Small intestine (tissue), 16 donors: Measurements from ENCODE around the gene SOHLH1. TPM values are rescaled to one million over a fixed set of nuclear protein-coding genes. Genes with fewer than 3 reads are reported as not detected.

Experiments used
- DNase-seq, 2 donors: peaks; one replicate each; pipeline versions ENCODE4 v3.0.0 to v3.0.0-alpha.2; 2013
- FAIRE-seq: peaks from 2 replicates; lab custom pipeline; 2012; peaks lifted over from hg19 to GRCh38; lab: Jason Lieb, UNC
- H3K27ac ChIP-seq, 3 donors: one replicate each; pipeline ENCODE4 v1.5.1; 2013; ENCODE audit warnings: low read length in 2 of 3, mild to moderate bottlenecking in 2 of 3, control low read depth in 1 of 3, inconsistent platforms in 1 of 3, low read depth in 1 of 3, moderate library complexity in 1 of 3
- H3K27me3 ChIP-seq, 3 donors: one replicate each; pipeline ENCODE4 v1.6.1; 2013; ENCODE audit warnings: low read length in 3 of 3, inconsistent platforms in 1 of 3; ENCODE audit not compliant: control insufficient read depth in 3 of 3, insufficient read depth in 3 of 3
- H3K36me3 ChIP-seq, 3 donors: one replicate each; pipeline ENCODE4 v1.6.1; 2013; ENCODE audit warnings: low read length in 3 of 3, inconsistent platforms in 1 of 3, low read depth in 1 of 3, mild to moderate bottlenecking in 1 of 3, moderate library complexity in 1 of 3; ENCODE audit not compliant: control insufficient read depth in 3 of 3, insufficient read depth in 2 of 3
- H3K4me1 ChIP-seq, 3 donors: one replicate each; pipeline ENCODE4 v1.6.1; 2013; ENCODE audit warnings: low read length in 2 of 3, inconsistent platforms in 1 of 3, low read depth in 1 of 3, mild to moderate bottlenecking in 1 of 3, moderate library complexity in 1 of 3; ENCODE audit not compliant: control insufficient read depth in 3 of 3, insufficient read depth in 2 of 3
- H3K4me3 ChIP-seq, 3 donors: one replicate each; pipeline ENCODE4 v1.5.1; 2013; ENCODE audit warnings: low read length in 3 of 3, control low read depth in 1 of 3, inconsistent platforms in 1 of 3, low read depth in 1 of 3, mild to moderate bottlenecking in 1 of 3, moderate library complexity in 1 of 3
- H3K9me3 ChIP-seq, 2 donors: one replicate each; pipeline ENCODE4 v1.6.1; 2013; ENCODE audit warnings: low read depth in 1 of 2, low read length in 1 of 2; ENCODE audit not compliant: control insufficient read depth in 2 of 2, insufficient read depth in 1 of 2
- WGBS, 3 donors: extraction: QIAGEN DNeasy Blood & Tissue Kit; methylation state at CpG; one replicate each; pipeline ENCODE4 v1.1.7; 2013; 5-methylcytosine and 5-hydroxymethylcytosine counted together
- long read RNA-seq, 10 donors: transcript quantifications; one replicate each; lab custom pipeline, GENCODE V29; 2026
- polyA plus RNA-seq, 4 donors: library from polyadenylated mRNA; stranded (reverse) in 3 of 4; unstranded in 1 of 4; fragments of 200-250 nt in 3 of 4; fragments of 120-200 nt in 1 of 4; gene quantifications; one replicate each; pipeline versions ENCODE4 v1.2.1 to v1.2.3, GENCODE V29; 2013
- donor health status: healthy with polysubstance abuse.
- donor health status: control.
- donor health status: control.
- donor health status: Bipolar disorder and iron deficiency.
- donor health status: healthy.

The SOHLH1 gene
- not detected for polyA plus RNA-seq
- long read RNA-seq, donor 1 = 0 reads
- long read RNA-seq, donor 2 = 0 reads
- long read RNA-seq, donor 3 = 0 reads
- long read RNA-seq, donor 4 = 0 reads
- long read RNA-seq, donor 5 = 0 reads
- long read RNA-seq, donor 6 = 0 reads
- long read RNA-seq, donor 7 = 0 reads
- long read RNA-seq, donor 8 = 0 reads
- long read RNA-seq, donor 9 = 0 reads
- long read RNA-seq, donor 10 = 0 reads

GRCh38 chr9:135699440-135699839 is at the start of gene SOHLH1:
TSS of gene SOHLH1 (minus strand) at chr9:135699481. CDS start at chr9:135699467, 14 bp downstream.
- H3K27ac ChIP-seq = no peak within 1 kb of the TSS
- H3K4me1 ChIP-seq = no peaks in the 10 kb centered on the region
- H3K9me3 ChIP-seq = no peaks in the 10 kb centered on the region
- H3K4me3 ChIP-seq = no peak within 1 kb of the TSS
- peaks cover 0 to 6% (median 3%) of the 10 kb centered on the region in 3 donors for H3K27me3 ChIP-seq
- FAIRE-seq (no peak), DNase-seq (no peak)
- H3K36me3 ChIP-seq = no peaks in the 10 kb centered on the region
- 78 to 89% (median 84%) methylated on average over 22 to 30 of the region's 30 CpGs for WGBS, 3 donors

- Histone ChIP-seq H3K9me3 (no peaks in the 10 kb centered on the region), H3K4me1 (no peaks in the 10 kb centered on the region), H3K27me3 (no peaks in the 10 kb centered on the region), H3K4me3 (no peak overlapping the region), H3K36me3 (no peaks in the 10 kb centered on the region), H3K27ac (no peak overlapping the region)
- FAIRE-seq (no peak), DNase-seq (no peak)
- 58 to 75% (median 62%) methylated on average over 15 to 16 of the region's 16 CpGs for WGBS, 3 donors
Measured at GRCh38 chr9:135748676-135749075, 49.4 kb upstream of the SOHLH1 start.

- no peak for DNase-seq
- H3K9me3 ChIP-seq = no peaks in the 10 kb centered on the region
- H3K4me3 ChIP-seq = no peak overlapping the region
- WGBS, 3 donors = 66 to 77% (median 66%) methylated on average over 12 to 13 of the region's 13 CpGs
- no peak overlapping the region for H3K27ac ChIP-seq
- no peak for FAIRE-seq
- H3K27me3 ChIP-seq = no peaks in the 10 kb centered on the region
- no peaks in the 10 kb centered on the region for H3K4me1 ChIP-seq
- no peaks in the 10 kb centered on the region for H3K36me3 ChIP-seq
Measured at GRCh38 chr9:135747311-135747710, 48.0 kb upstream of the SOHLH1 start.

GRCh38 chr9:135746565-135746964 is 47.3 kb upstream of the SOHLH1 start:
- Histone ChIP-seq H3K27me3 (no peaks in the 10 kb centered on the region), H3K4me1 (no peaks in the 10 kb centered on the region), H3K27ac (no peak overlapping the region), H3K9me3 (no peaks in the 10 kb centered on the region), H3K4me3 (no peak overlapping the region), H3K36me3 (no peaks in the 10 kb centered on the region)
- FAIRE-seq (no peak), DNase-seq (no peak)
- 44 to 64% (median 47%) methylated on average over 7 to 9 of the region's 9 CpGs for WGBS, 3 donors

- H3K36me3 ChIP-seq = no peaks in the 10 kb centered on the region
- WGBS, 3 donors = 78 to 85% (median 81%) methylated on average over 24 of the region's 24 CpGs
- no peak overlapping the region for H3K27ac ChIP-seq
- no peak for DNase-seq
- FAIRE-seq = no peak
- no peaks in the 10 kb centered on the region for H3K9me3 ChIP-seq
- H3K27me3 ChIP-seq = no peaks in the 10 kb centered on the region
- no peak overlapping the region for H3K4me3 ChIP-seq
- H3K4me1 ChIP-seq = no peaks in the 10 kb centered on the region
Measured at GRCh38 chr9:135745686-135746324, 46.5 kb upstream of the SOHLH1 start.

GRCh38 chr9:135745189-135745588 is 45.9 kb upstream of the SOHLH1 start:
- Histone ChIP-seq H3K27ac (no peak overlapping the region), H3K36me3 (no peaks in the 10 kb centered on the region), H3K27me3 (no peaks in the 10 kb centered on the region), H3K9me3 (no peaks in the 10 kb centered on the region), H3K4me3 (no peak overlapping the region), H3K4me1 (no peaks in the 10 kb centered on the region)
- DNase-seq = no peak
- WGBS, 3 donors = 76 to 82% (median 79%) methylated on average over 21 of the region's 21 CpGs
- no peak for FAIRE-seq

DNA sequence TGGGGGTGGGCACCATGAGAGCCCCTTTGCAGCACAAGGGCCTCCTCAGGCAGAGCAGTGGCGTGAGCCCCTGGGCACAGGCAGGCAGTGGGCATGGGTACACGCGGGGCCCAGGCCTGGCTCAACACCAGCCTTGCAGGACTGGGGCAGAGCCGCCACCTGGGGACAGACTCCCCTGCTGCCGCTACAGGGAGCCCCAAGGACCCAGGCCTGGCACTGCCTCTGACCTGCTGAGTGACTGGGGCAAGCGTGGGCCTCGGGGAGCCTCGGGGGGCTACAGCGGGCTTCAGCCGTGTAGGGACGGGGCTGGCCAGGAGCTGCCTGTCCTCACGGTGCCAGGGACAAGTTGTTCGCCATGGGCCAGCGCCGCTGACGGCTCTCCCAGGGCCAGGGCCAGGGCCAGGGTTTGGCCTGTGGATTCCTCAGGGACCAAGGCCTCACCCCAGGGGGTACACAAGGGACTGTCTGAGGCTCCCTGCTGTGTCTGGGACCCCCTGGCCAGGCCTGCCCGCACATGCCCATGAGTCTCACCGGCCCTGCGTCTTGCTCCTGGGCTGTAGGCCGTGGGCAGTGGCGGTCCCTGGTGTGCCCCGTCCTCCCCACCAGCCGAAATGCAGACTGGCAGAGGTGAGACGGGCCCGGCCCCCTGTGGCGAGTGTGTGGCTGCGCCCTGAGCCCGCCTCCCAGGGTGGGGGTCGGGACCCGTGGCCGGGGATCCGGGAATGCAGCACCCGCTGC is 45.2 kb upstream of the SOHLH1 start:
- 74 to 84% (median 79%) methylated on average over 29 to 33 of the region's 33 CpGs for WGBS, 3 donors
- Histone ChIP-seq H3K4me3 (no peak overlapping the region), H3K4me1 (no peaks in the 10 kb centered on the region), H3K27me3 (no peaks in the 10 kb centered on the region), H3K9me3 (no peaks in the 10 kb centered on the region), H3K36me3 (no peaks in the 10 kb centered on the region), H3K27ac (no peak overlapping the region)
- no peak for DNase-seq
- no peak for FAIRE-seq

- no peak overlapping the region for H3K27ac ChIP-seq
- no peaks in the 10 kb centered on the region for H3K36me3 ChIP-seq
- no peaks in the 10 kb centered on the region for H3K4me1 ChIP-seq
- no peak for DNase-seq
- H3K27me3 ChIP-seq = peaks cover 0 to 3% (median 0%) of the 10 kb centered on the region in 3 donors
- H3K9me3 ChIP-seq = no peaks in the 10 kb centered on the region
- FAIRE-seq = no peak
- H3K4me3 ChIP-seq = no peak overlapping the region
- 68 to 81% (median 74%) methylated on average over 25 of the region's 25 CpGs for WGBS, 3 donors
Measured at GRCh38 chr9:135743546-135744332, 44.5 kb upstream of the SOHLH1 start.
